Right lobe of liver (tissue), 6 donors: Measurements from ENCODE around the gene ADCK2. TPM values are rescaled to one million over a fixed set of nuclear protein-coding genes. Genes with fewer than 3 reads are reported as not detected.

Experiments
- ATAC-seq, 4 donors: fragments of 200-7000 bp; cut with Tn5 transposase; one replicate each; pipeline ENCODE4 v1.9.1; 2020; ENCODE audit warnings: mild to moderate bottlenecking in 4 of 4, moderate library complexity in 4 of 4
- DNase-seq, 3 donors: peaks; one replicate each; pipeline ENCODE4 v3.0.0-alpha.2; 2020
- H3K27ac ChIP-seq, 3 donors: fragments of 200-600 bp; one replicate each; pipeline ENCODE4 v1.8.0; 2022
- H3K27me3 ChIP-seq, 2 donors: fragments of 200-600 bp; one replicate each; pipeline ENCODE4 v1.8.0; 2022
- H3K36me3 ChIP-seq, 4 donors: fragments of 200-600 bp; sonication (generic) in 1 of 4; one replicate each; pipeline versions ENCODE4 v1.5.1 to v1.8.0; 2017 to 2022; ENCODE audit warnings: control low read depth in 1 of 4
- H3K4me1 ChIP-seq, 4 donors: fragments of 200-600 bp; sonication (generic) in 1 of 4; one replicate each; pipeline versions ENCODE4 v1.5.1 to v1.8.0; 2017 to 2022; ENCODE audit warnings: control low read depth in 1 of 4
- H3K4me3 ChIP-seq, 3 donors: fragments of 200-600 bp; one replicate each; pipeline ENCODE4 v1.8.0; 2022
- H3K9me3 ChIP-seq, 4 donors: fragments of 200-600 bp; sonication (generic) in 1 of 4; one replicate each; pipeline versions ENCODE4 v1.5.1 to v1.8.0; 2017 to 2022; ENCODE audit warnings: control low read depth in 1 of 4
- POLR2A ChIP-seq: fragments of 450-650 bp; IDR thresholded peaks from one replicate; pipeline ENCODE4 v1.6.1; 2017; ENCODE audit warnings: antibody characterized with exemption, mild to moderate bottlenecking
- whole genome bisulfite sequencing: methylation state at CpG from one replicate; pipeline ENCODE4 v1.1.6; 2018; ENCODE audit warnings: low coverage, low lambda C conversion rate; ENCODE audit not compliant: insufficient coverage; ENCODE audit errors: missing lambda C conversion rate; 5-methylcytosine and 5-hydroxymethylcytosine counted together
- intact Hi-C, 2 donors: fragments of 100-400 bp; cut with DNase I; formaldehyde crosslinking; loops; one replicate each; pipeline versions ENCODE4 v1.11.2 to v1.14.1; 2022
- total RNA-seq, 6 experiments: library from RNA; depleted of rRNA in 2 of 6; stranded (reverse); fragments of >200 nt in 2 of 6; fragmentation: NEBNext Ultra II Directional in 3 of 6; extraction: Animal tissue kit (Norgen Biotek cat#: 25700) in 3 of 6; gene quantifications; one replicate each; pipeline versions ENCODE4 v1.1.0 to v1.2.4, GENCODE V29; 2016 to 2023
- TF ChIP-seq, protein P1 (sequence below), 4 donors: fragments of 200-600 bp in 3 of 4; fragments of 450-650 bp in 1 of 4; IDR thresholded peaks; one replicate each; pipeline versions ENCODE4 v1.5.1 to v1.8.0; 2016 to 2022; ENCODE audit warnings: antibody characterized with exemption in 4 of 4, mild to moderate bottlenecking in 2 of 4
- donor health status: DM: no; HTN: yes; CAD: no.
- donor health status: DM: no; HTN: no; CAD: no.
- donor health status: DM: no; HTN: no; CAD: no.
- donor health status: DM: no; HTN: yes; CAD: no.
- donor health status: DM: no; HTN: yes; CAD: no.

Gene ADCK2
- total RNA-seq, 6 experiments from 2014 or later = 7.8 to 13.9 (median 10.2) TPM

DNA sequence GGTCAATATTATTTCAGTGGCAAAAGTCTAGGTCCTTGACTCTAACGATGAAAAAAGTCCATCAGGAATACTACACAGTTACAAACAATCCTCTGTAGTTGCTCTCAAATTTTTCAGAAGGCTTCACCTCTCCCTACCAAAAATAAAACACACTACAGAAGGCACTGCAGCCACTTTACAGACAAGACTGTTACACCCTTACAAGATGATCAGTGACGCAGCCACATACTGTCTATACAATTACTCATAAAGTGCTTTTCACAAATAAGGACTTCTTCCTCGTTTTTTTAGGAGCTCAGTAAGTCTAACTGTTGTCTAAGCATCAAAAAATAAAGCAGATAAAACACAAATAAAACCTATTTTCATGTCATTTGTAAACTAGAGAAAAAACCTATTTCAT, 50.8 kb downstream of the ADCK2 start:
- 90% methylated on average over 3 of the region's 3 CpGs for WGBS
- intact Hi-C loops = no loop called here
- Histone ChIP-seq H3K36me3 (no peaks in the 10 kb centered on the region), H3K4me1 (peaks cover 0 to 11% (median 3%) of the 10 kb centered on the region in 4 donors), H3K27ac (no peak overlapping the region), H3K4me3 (no peak overlapping the region), H3K27me3 (no peaks in the 10 kb centered on the region), H3K9me3 (no peaks in the 10 kb centered on the region)
- DNase-seq (no peak), ATAC-seq (no peak)
- TF ChIP-seq, protein P1, sequence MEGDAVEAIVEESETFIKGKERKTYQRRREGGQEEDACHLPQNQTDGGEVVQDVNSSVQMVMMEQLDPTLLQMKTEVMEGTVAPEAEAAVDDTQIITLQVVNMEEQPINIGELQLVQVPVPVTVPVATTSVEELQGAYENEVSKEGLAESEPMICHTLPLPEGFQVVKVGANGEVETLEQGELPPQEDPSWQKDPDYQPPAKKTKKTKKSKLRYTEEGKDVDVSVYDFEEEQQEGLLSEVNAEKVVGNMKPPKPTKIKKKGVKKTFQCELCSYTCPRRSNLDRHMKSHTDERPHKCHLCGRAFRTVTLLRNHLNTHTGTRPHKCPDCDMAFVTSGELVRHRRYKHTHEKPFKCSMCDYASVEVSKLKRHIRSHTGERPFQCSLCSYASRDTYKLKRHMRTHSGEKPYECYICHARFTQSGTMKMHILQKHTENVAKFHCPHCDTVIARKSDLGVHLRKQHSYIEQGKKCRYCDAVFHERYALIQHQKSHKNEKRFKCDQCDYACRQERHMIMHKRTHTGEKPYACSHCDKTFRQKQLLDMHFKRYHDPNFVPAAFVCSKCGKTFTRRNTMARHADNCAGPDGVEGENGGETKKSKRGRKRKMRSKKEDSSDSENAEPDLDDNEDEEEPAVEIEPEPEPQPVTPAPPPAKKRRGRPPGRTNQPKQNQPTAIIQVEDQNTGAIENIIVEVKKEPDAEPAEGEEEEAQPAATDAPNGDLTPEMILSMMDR (IDR thresholded peaks at IDR 0.05) = no peak
- TF ChIP-seq POLR2A = no peak

DNA sequence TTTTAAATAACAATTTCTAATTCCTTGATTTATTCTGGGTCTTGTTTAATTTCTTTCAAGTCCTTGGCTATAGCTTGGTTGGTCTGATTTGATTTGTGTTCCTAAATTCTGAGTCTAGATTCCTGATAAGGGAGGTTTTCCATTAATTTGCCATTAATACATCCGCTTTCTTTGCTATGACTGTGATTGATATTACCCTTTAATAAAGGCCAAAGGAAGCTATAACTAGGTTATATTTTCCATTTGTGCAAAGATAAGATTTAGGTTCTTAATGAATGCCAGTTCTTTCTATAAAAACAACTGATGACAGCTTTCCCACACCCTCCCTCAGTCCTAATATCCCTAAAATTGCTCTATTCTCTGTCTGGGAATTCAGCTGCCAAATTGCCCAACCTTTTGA, 52.0 kb downstream of the ADCK2 start:
- no peak for TF ChIP-seq POLR2A
- TF ChIP-seq, protein P1 (IDR thresholded peaks at IDR 0.05) = no peak
- intact Hi-C loops = no loop called here
- DNase-seq (no peak), ATAC-seq (no peak)
- Histone ChIP-seq H3K4me3 (no peak overlapping the region), H3K9me3 (no peaks in the 10 kb centered on the region), H3K27ac (no peak overlapping the region), H3K27me3 (no peaks in the 10 kb centered on the region), H3K36me3 (no peaks in the 10 kb centered on the region), H3K4me1 (peaks cover 0 to 11% (median 3%) of the 10 kb centered on the region in 4 donors)
- 88% methylated on average over 1 of the region's 1 CpG for WGBS

DNA sequence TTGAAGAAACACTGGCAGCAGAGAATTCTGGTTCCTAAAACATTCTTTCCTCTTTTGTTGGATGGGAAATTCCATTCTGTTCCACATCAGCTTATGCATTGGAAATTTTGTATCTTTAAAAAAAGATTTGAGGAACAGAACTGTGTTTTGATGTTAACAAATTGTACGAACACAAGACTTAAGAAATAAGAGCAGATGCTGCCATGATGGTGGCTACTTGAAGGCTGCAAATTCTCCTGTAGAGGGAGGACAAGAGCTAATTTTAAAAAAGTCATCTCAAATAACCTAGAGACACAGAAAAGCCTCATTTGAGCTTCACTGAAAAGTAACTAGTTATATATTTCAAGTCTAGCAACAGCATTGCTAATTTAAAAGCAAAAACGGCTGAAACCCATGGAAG, 53.5 kb downstream of the ADCK2 start:
- Histone ChIP-seq H3K36me3 (no peaks in the 10 kb centered on the region), H3K4me1 (peaks cover 0 to 11% (median 3%) of the 10 kb centered on the region in 4 donors), H3K27me3 (no peaks in the 10 kb centered on the region), H3K27ac (no peak overlapping the region), H3K4me3 (no peak overlapping the region), H3K9me3 (no peaks in the 10 kb centered on the region)
- no peak for TF ChIP-seq POLR2A
- TF ChIP-seq, protein P1 (IDR thresholded peaks at IDR 0.05) = peak in 3 of 4 donors; percentile 16 to 31 (median 29)
- 74% methylated on average over 2 of the region's 2 CpGs for WGBS
- ATAC-seq = peak in 1 of 4 donors; percentile 28
- intact Hi-C loops = no loop called here
- DNase-seq = no peak

DNA sequence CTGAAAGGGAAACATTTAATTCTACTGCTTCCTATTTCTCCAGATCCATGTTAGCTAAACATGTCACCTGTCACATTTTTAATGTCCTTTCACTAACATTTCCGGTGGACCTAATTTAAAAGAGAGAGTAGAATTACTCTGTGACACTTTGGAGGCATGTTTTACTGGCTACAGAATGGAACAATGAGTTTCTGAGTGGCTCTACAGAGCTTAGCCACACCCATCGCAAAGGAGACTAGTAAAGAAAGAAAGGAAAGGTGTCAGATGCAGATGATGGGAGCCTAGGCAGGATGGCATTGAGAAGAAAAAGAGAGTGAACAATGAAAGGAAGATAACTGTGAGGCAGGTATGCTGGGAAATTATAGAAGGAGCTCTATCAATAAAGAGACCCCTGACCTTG, 59.7 kb downstream of the ADCK2 start:
- ATAC-seq = no peak
- no peak for DNase-seq
- intact Hi-C loops = no loop called here
- no peak for TF ChIP-seq POLR2A
- TF ChIP-seq, protein P1 (IDR thresholded peaks at IDR 0.05) = no peak
- WGBS = 100% methylated on average over 2 of the region's 2 CpGs
- no peaks in the 10 kb centered on the region for H3K9me3 ChIP-seq
- peaks cover 0 to 3% (median 0%) of the 10 kb centered on the region in 4 donors for H3K36me3 ChIP-seq
- H3K27ac ChIP-seq = no peak overlapping the region
- no peak overlapping the region for H3K4me3 ChIP-seq
- H3K27me3 ChIP-seq = no peaks in the 10 kb centered on the region
- H3K4me1 ChIP-seq = no peaks in the 10 kb centered on the region

DNA sequence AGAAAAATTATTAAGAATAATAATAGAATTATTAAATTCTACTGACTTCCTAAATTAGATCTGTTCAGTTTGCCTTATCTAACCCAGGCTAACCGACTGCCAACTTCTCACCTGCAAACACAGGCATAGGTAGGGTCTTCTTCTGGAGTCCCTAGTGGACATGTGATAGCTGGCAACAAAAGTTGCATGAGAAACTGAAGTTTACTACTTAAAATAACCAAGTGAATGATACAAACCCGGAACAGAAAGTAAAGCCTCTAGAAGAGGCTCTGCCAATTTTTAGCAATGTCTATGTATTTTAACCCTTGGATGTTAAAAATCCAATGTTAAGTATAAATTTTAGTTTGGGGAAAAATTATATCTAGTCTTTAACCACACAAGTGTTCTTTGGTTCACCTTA, 61.4 kb downstream of the ADCK2 start:
- Histone ChIP-seq H3K4me3 (no peak overlapping the region), H3K4me1 (no peaks in the 10 kb centered on the region), H3K9me3 (no peaks in the 10 kb centered on the region), H3K27ac (no peak overlapping the region), H3K36me3 (peaks cover 0 to 13% (median 0%) of the 10 kb centered on the region in 4 donors), H3K27me3 (no peaks in the 10 kb centered on the region)
- DNase-seq (no peak), ATAC-seq (no peak)
- 58% methylated on average over 2 of the region's 2 CpGs for WGBS
- intact Hi-C loops = no loop called here
- TF ChIP-seq, protein P1 (IDR thresholded peaks at IDR 0.05) = no peak
- no peak for TF ChIP-seq POLR2A
